HG02571 (cell line): ENCODE data around the gene ULK4.
"Not testable (repeated sequence)": the region's sequence is repeated elsewhere in the genome, so short reads cannot be mapped to it uniquely, and the experiment has no call there.

Experiments
- ATAC-seq: cut with Tn5 transposase; IDR thresholded peaks from one replicate; pipeline ENCODE4 v1.9.1; 2021; ENCODE audit warnings: mild to moderate bottlenecking, moderate library complexity; ENCODE audit not compliant: unreplicated experiment

The ULK4 gene

GRCh38 chr3:41370765-41371535 lies 591.0 kb downstream of the ULK4 start:
- not testable (repeated sequence) for ATAC-seq

GRCh38 chr3:41370307-41370706 lies 591.6 kb downstream of the ULK4 start:
- no peak for ATAC-seq

GRCh38 chr3:41369838-41370237 lies 592.1 kb downstream of the ULK4 start:
- no peak for ATAC-seq

GRCh38 chr3:41365973-41366372 lies 595.9 kb downstream of the ULK4 start:
- no peak for ATAC-seq

GRCh38 chr3:41364736-41365135 lies 597.2 kb downstream of the ULK4 start:
- ATAC-seq: no peak

- ATAC-seq: no peak
These were observed 597.9 kb downstream of the ULK4 start for GRCh38 chr3:41363830-41364523.

- no peak for ATAC-seq
These were observed 599.0 kb downstream of the ULK4 start for GRCh38 chr3:41362638-41363559.

- ATAC-seq: no peak
These were observed 604.6 kb downstream of the ULK4 start for GRCh38 chr3:41357271-41357670.

- ATAC-seq: no peak
These were observed 605.1 kb downstream of the ULK4 start for GRCh38 chr3:41356775-41357174.

- no peak for ATAC-seq
These were observed 609.4 kb downstream of the ULK4 start for GRCh38 chr3:41352510-41352909.

- ATAC-seq: no peak
These were observed 611.5 kb downstream of the ULK4 start for GRCh38 chr3:41350441-41350840.

GRCh38 chr3:41348401-41348800 lies 613.5 kb downstream of the ULK4 start:
- ATAC-seq: no peak

GRCh38 chr3:41346698-41347270 lies 615.1 kb downstream of the ULK4 start:
- ATAC-seq: no peak

- no peak for ATAC-seq
These were observed 616.1 kb downstream of the ULK4 start for GRCh38 chr3:41345788-41346187.

- ATAC-seq: no peak
These were observed 622.1 kb downstream of the ULK4 start for GRCh38 chr3:41339758-41340157.

- no peak for ATAC-seq
These were observed 623.6 kb downstream of the ULK4 start for GRCh38 chr3:41338276-41338675.

GRCh38 chr3:41334426-41334825 lies 627.5 kb downstream of the ULK4 start:
- ATAC-seq: no peak

- ATAC-seq: no peak
These were observed 630.9 kb downstream of the ULK4 start for GRCh38 chr3:41331041-41331440.

GRCh38 chr3:41330465-41330864 lies 631.4 kb downstream of the ULK4 start:
- ATAC-seq: no peak

GRCh38 chr3:41329881-41330280 lies 632.0 kb downstream of the ULK4 start:
- ATAC-seq: no peak

GRCh38 chr3:41328926-41329325 lies 633.0 kb downstream of the ULK4 start:
- no peak for ATAC-seq
